SK-N-MC (cell line): Measurements from ENCODE around the gene RCVRN.

Experiments used
- DNase-seq: peaks from one replicate; pipeline ENCODE4 v3.0.0-alpha.2; 2011; ENCODE audit warnings: low read depth, low spot score
- H3K27ac ChIP-seq: fragments of 200-600 bp; sonication (generic); 2 replicates; pipeline ENCODE4 v1.5.1; 2016; ENCODE audit warnings: mixed run types
- H3K36me3 ChIP-seq: fragments of 200-600 bp; sonication (generic); 2 replicates; pipeline ENCODE4 v1.6.1; 2017; ENCODE audit warnings: antibody characterized with exemption, low read length, mixed read lengths; ENCODE audit not compliant: insufficient read depth
- H3K4me3 ChIP-seq: fragments of 200-600 bp; sonication (generic); 2 replicates; pipeline ENCODE4 v1.5.1; 2016
- H3K9ac ChIP-seq: fragments of 200-600 bp; sonication (generic); 2 replicates; pipeline ENCODE4 v1.8.0; 2017; ENCODE audit warnings: mixed run types, mixed read lengths; ENCODE audit not compliant: insufficient read length
- H3K9me3 ChIP-seq: fragments of 200-600 bp; sonication (generic); 2 replicates; pipeline ENCODE4 v1.6.1; 2017; ENCODE audit warnings: low read depth, mild to moderate bottlenecking, antibody characterized with exemption, low read length, moderate library complexity, mixed read lengths
- EZH2 ChIP-seq: fragments of 200-600 bp; sonication (generic); IDR thresholded peaks from one replicate; pipeline ENCODE4 v1.6.1; 2017; ENCODE audit warnings: antibody characterized with exemption
- FOXP2 ChIP-seq: optimal IDR thresholded peaks from 2 replicates; pipeline ENCODE3; 2011; ENCODE audit warnings: mild to moderate bottlenecking, moderate library complexity; ENCODE audit not compliant: insufficient read depth; ENCODE audit errors: extremely low read length, control extremely low read depth
- POLR2AphosphoS5 ChIP-seq: IDR thresholded peaks from 2 replicates; pipeline ENCODE4 v1.6.1; 2012; ENCODE audit warnings: mild to moderate bottlenecking, low read depth, low read length, borderline replicate concordance

Gene RCVRN

GRCh38 chr17:9897372-9897968 lies 7.6 kb downstream of the RCVRN start:
- DNase-seq, result no peak
- no peaks in the 10 kb centered on the region for H3K9me3 ChIP-seq
- no peak overlapping the region for H3K4me3 ChIP-seq
- no peak overlapping the region for H3K9ac ChIP-seq
- no peak overlapping the region for H3K27ac ChIP-seq
- TF ChIP-seq POLR2AphosphoS5 (no peak), FOXP2 (no peak), EZH2 (no peak)
- no peaks in the 10 kb centered on the region for H3K36me3 ChIP-seq

GRCh38 chr17:9895923-9896322 lies 9.1 kb downstream of the RCVRN start:
- Histone ChIP-seq H3K4me3 (no peak overlapping the region), H3K9ac (no peak overlapping the region), H3K36me3 (no peaks in the 10 kb centered on the region), H3K9me3 (no peaks in the 10 kb centered on the region), H3K27ac (no peak overlapping the region)
- no peak for DNase-seq
- TF ChIP-seq EZH2, result no peak
- no peak for TF ChIP-seq POLR2AphosphoS5
- no peak for TF ChIP-seq FOXP2

GRCh38 chr17:9894231-9894630 lies 10.8 kb downstream of the RCVRN start:
- H3K9me3 ChIP-seq, result no peaks in the 10 kb centered on the region
- no peak for DNase-seq
- no peak overlapping the region for H3K9ac ChIP-seq
- H3K27ac ChIP-seq, result no peak overlapping the region
- H3K36me3 ChIP-seq, result no peaks in the 10 kb centered on the region
- H3K4me3 ChIP-seq, result no peak overlapping the region
- TF ChIP-seq EZH2 (no peak), POLR2AphosphoS5 (no peak), FOXP2 (no peak)

GRCh38 chr17:9893411-9894012 lies 11.6 kb downstream of the RCVRN start:
- no peak overlapping the region for H3K9ac ChIP-seq
- H3K36me3 ChIP-seq, result no peaks in the 10 kb centered on the region
- no peak overlapping the region for H3K27ac ChIP-seq
- TF ChIP-seq EZH2 (no peak), FOXP2 (no peak), POLR2AphosphoS5 (no peak)
- H3K9me3 ChIP-seq, result no peaks in the 10 kb centered on the region
- DNase-seq, result no peak
- no peak overlapping the region for H3K4me3 ChIP-seq

GRCh38 chr17:9890124-9890523 lies 14.9 kb downstream of the RCVRN start:
- no peak for DNase-seq

GRCh38 chr17:9887508-9887907 lies 17.6 kb downstream of the RCVRN start:
- no peak for DNase-seq
- Histone ChIP-seq H3K9ac (no peak overlapping the region), H3K4me3 (no peak overlapping the region), H3K36me3 (no peaks in the 10 kb centered on the region), H3K27ac (no peak overlapping the region), H3K9me3 (no peaks in the 10 kb centered on the region)
- no peak for TF ChIP-seq EZH2
- no peak for TF ChIP-seq FOXP2

More at GRCh38 chr17:9890124-9890523, 14.9 kb downstream of the RCVRN start:
- H3K4me3 ChIP-seq, result no peak overlapping the region
- H3K27ac ChIP-seq, result no peak overlapping the region
- TF ChIP-seq FOXP2, result no peak
- TF ChIP-seq EZH2, result no peak
- no peak for TF ChIP-seq POLR2AphosphoS5
- no peaks in the 10 kb centered on the region for H3K36me3 ChIP-seq
- no peak overlapping the region for H3K9ac ChIP-seq
- no peaks in the 10 kb centered on the region for H3K9me3 ChIP-seq

GRCh38 chr17:9886141-9886930 lies 18.7 kb downstream of the RCVRN start:
- TF ChIP-seq FOXP2 (no peak), EZH2 (no peak), POLR2AphosphoS5 (no peak)
- Histone ChIP-seq H3K4me3 (no peak overlapping the region), H3K9me3 (no peaks in the 10 kb centered on the region), H3K9ac (no peak overlapping the region), H3K36me3 (no peaks in the 10 kb centered on the region), H3K27ac (no peak overlapping the region)
- DNase-seq, result no peak

- H3K9ac ChIP-seq, result no peak overlapping the region
- H3K9me3 ChIP-seq, result no peaks in the 10 kb centered on the region
- no peak for DNase-seq
- H3K27ac ChIP-seq, result no peak overlapping the region
- no peak overlapping the region for H3K4me3 ChIP-seq
- no peaks in the 10 kb centered on the region for H3K36me3 ChIP-seq
- TF ChIP-seq POLR2AphosphoS5 (no peak), FOXP2 (no peak), EZH2 (no peak)
These were observed 21.6 kb downstream of the RCVRN start for GRCh38 chr17:9883451-9883850.
